ENCODE results near the gene PLEKHA1. TPM values are rescaled to one million over a fixed set of nuclear protein-coding genes. Genes with fewer than 3 reads are reported as not detected.

Gene PLEKHA1
- total and polyA plus RNA-seq, 9 donors, result 16.7 to 31.1 (median 27.1) TPM

- intact Hi-C loops (cut with DNase I), result no loop called here
- no peak overlapping the region for H3K27ac ChIP-seq
- H3K4me1 ChIP-seq (ENCODE audit: insufficient read depth), result peaks cover 16% of the 10 kb centered on the region
- no peak for TF ChIP-seq POLR2A (IDR thresholded peaks at IDR 0.05)
- TF ChIP-seq CTCF (IDR thresholded peaks at IDR 0.05), result no peak
- no peak for TF ChIP-seq EP300 (IDR thresholded peaks at IDR 0.05)
- no peaks in the 10 kb centered on the region for H3K9me3 ChIP-seq
- no peak for DNase-seq
- 63 to 89% (median 85%) methylated on average over 7 of the region's 7 CpGs for WGBS, 3 donors
- no peaks in the 10 kb centered on the region for H3K36me3 ChIP-seq
- no peaks in the 10 kb centered on the region for H3K27me3 ChIP-seq
- no peak overlapping the region for H3K4me3 ChIP-seq
Measured at GRCh38 chr10:122478971-122479370, 104.5 kb downstream of the PLEKHA1 start.

- intact Hi-C loops (cut with DNase I), result no loop called here
- no peak overlapping the region for H3K27ac ChIP-seq
- H3K4me1 ChIP-seq (ENCODE audit: insufficient read depth), result peaks cover 16% of the 10 kb centered on the region
- no peak overlapping the region for H3K4me3 ChIP-seq
- H3K9me3 ChIP-seq, result no peaks in the 10 kb centered on the region
- no peak for DNase-seq
- H3K36me3 ChIP-seq, result no peaks in the 10 kb centered on the region
- H3K27me3 ChIP-seq, result no peaks in the 10 kb centered on the region
- WGBS, 3 donors, result 92 to 96% (median 92%) methylated on average over 10 of the region's 10 CpGs
- TF ChIP-seq EP300 (IDR thresholded peaks at IDR 0.05) (no peak), POLR2A (IDR thresholded peaks at IDR 0.05) (no peak)
Measured at GRCh38 chr10:122480146-122480833, 105.8 kb downstream of the PLEKHA1 start.

GRCh38 chr10:122481296-122482056 lies 107.0 kb downstream of the PLEKHA1 start:
- TF ChIP-seq POLR2A (IDR thresholded peaks at IDR 0.05) (no peak), CTCF (IDR thresholded peaks at IDR 0.05) (no peak), EP300 (IDR thresholded peaks at IDR 0.05) (no peak)
- no peak overlapping the region for H3K27ac ChIP-seq
- no peak for DNase-seq
- WGBS, 3 donors, result 91 to 93% (median 91%) methylated on average over 6 of the region's 6 CpGs
- intact Hi-C loops (cut with DNase I), result no loop called here
- H3K9me3 ChIP-seq, result no peaks in the 10 kb centered on the region
- H3K27me3 ChIP-seq, result no peaks in the 10 kb centered on the region
- peaks cover 21% of the 10 kb centered on the region for H3K4me1 ChIP-seq (ENCODE audit: insufficient read depth)
- H3K36me3 ChIP-seq, result no peaks in the 10 kb centered on the region
- no peak overlapping the region for H3K4me3 ChIP-seq

Small RNAs within 50 kb of the gene (microRNA-seq; reads per million reads assigned to microRNA genes)
- 0.16 to 0.38 (median 0.18) reads per million in 3 donors for gene MIR3941

Small RNAs within 50 kb of the gene (small RNA-seq; reads per million reads assigned to genes)
- gene MIR3941, result not detected
- not detected for gene RNU6-728P

Other genes starting within 250 kb of the PLEKHA1 start
- gene BTBD16, start 103.4 kb upstream of the PLEKHA1 start, total RNA-seq, result 1 to 10 TPM in 1 of 7 donors, under 1 TPM in 1, not detected in 5; 0.42 to 1.8 TPM
- not detected for gene BTBD16, start 103.4 kb upstream of the PLEKHA1 start, polyA plus RNA-seq
- not detected for gene ARMS2, start 79.9 kb downstream of the PLEKHA1 start, total RNA-seq
- gene ARMS2, start 79.9 kb downstream of the PLEKHA1 start, polyA plus RNA-seq, result not detected
- gene HTRA1, start 86.8 kb downstream of the PLEKHA1 start, total RNA-seq, result 100 to 1,000 TPM; 194 to 463 (median 337) TPM
- 100 to 1,000 TPM; 724 to 947 TPM for gene HTRA1, start 86.8 kb downstream of the PLEKHA1 start, polyA plus RNA-seq
- under 1 TPM in 5 of 7 donors, not detected in 2; 0.05 to 0.46 (median 0.12) TPM for gene DMBT1, start 186.0 kb downstream of the PLEKHA1 start, total RNA-seq
- under 1 TPM; 0.03 to 0.05 TPM for gene DMBT1, start 186.0 kb downstream of the PLEKHA1 start, polyA plus RNA-seq